NCI-H226 (cell line): ENCODE data around the gene ABCC5.
"Not testable (repeated sequence)": the region's sequence is repeated elsewhere in the genome, so short reads cannot be mapped to it uniquely, and the experiment has no call there.

Experiments
- DNase-seq: peaks from one replicate; pipeline ENCODE4 v3.0.0-alpha.2; 2015

ABCC5 gene

DNA sequence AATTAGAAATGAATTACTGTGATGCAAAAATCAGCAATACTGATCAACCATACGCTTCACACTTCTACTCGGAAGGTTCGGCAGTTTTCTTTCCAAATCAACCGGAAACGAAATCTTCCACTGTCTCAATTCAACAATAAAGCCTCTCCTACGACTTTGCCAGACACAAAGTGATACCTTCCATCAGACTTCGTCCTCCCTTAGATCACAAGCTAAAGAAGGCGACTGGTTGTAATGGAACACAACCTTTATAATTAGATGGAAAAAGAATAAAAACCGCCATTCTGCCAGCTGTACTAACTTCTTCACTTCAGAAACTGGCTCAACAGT is 133.6 kb downstream of the ABCC5 start:
- DNase-seq: no peak

DNA sequence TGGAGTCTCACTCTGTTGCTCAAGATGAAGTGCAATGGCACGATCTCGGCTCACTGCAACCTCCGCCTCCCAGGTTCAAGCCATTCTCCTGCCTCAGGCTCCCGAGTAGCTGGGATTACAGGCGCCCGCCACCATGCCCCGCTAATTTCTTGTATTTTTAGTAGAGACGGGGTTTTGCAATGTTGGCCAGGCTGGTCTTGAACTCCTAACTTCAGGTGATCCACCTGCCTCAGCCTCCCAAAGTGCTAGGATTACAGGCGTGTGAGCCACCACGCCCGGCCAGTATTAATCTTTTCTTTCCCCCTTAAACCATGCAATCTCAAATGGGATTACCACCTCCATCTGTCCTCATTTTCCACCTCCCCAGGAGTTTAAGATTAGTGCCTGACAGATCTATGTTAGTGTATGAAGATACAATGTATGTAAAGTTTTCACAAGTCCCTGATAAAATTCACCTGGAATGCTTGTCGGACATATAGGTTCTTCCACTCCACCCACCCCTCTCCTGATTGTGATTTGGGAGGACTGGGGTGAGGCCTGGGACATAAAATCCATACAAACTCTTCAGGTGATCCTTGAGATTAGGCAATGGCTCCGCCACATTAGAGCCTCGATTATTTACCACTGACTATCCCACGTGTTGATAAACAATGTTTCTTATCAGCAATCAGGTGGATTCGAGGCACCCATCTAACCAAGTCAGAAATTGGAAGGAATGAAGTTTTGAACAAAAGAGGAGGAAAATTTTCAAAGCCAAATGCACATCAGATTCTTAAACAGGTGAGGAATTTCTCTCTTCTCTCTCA is 134.2 kb downstream of the ABCC5 start:
- no peak for DNase-seq

DNA sequence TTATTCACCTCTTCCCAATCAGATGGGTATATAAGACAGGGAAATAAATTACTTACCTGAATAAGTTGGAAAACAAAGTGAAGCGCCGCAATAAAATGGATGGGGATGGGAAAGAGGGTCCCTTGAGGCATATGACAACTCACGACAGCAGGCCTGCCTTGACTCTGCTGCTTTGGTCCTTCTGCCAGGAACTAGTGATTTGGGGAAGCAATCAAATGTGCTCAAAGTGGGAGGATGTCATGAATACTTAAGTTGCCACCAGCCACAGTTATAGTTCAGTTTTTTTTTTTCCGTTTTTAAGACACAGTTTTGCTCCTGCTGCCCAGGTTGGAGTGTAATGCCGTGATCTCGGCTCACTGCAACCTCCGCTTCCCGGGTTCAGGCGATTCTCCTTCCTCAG is 137.6 kb downstream of the ABCC5 start:
- DNase-seq: no peak

DNA sequence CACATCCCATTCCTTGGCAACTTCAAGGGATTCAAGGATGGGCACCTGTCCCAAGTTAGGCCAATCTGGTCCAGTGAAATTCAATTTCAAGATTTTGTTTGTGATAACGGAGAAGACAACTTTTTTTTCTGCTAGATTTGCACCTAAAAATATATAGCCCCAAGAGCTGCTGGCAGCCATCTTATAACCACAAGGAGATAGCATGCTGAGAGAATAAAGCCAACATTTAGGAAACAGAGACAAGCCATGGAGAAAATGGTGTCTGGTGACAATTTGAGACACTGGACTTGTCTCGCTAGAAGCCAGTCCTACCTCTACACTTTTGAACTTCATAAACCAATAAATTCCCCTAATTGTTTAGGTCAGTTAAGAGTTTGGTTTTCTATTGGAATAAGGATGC is 138.4 kb downstream of the ABCC5 start:
- no peak for DNase-seq

DNA sequence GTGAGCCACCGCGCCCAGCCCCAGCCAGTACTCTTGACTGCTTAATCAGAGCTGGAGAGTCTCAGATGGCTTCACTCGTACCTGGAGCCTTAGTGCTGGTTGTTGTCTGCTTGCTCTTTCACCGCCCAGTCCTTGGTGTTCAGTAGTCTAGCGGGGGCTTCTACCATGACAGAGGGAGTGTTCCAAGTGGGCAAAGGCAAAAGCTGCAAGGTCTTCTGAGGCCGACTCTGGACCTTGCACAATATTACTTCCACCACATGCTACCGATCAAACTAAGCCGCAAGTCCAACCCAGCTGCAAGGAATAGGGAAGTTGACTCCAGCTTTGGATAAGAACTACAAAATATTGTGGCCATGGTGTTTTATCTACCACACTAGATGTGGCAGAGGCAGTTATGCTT is 139.6 kb downstream of the ABCC5 start:
- no peak for DNase-seq

DNA sequence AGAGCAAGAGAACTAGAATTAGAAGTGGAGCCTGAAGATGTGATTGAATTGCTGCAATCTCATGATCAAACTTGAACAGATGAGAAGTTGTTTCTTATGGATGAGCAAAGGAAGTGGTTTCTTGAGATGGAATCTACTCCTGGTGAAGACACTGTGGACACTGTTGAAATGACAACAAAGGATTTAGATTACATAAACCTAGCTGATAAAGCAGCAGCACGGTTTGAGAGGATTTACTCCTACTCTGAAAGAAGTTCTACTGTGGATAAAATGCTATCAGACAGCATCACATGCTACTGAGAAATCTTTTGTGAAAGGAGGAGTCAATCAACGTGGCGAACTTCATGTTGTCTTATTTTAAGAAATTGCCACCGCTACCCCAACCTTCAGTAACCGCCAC is 140.5 kb downstream of the ABCC5 start:
- DNase-seq: not testable (repeated sequence)

DNA sequence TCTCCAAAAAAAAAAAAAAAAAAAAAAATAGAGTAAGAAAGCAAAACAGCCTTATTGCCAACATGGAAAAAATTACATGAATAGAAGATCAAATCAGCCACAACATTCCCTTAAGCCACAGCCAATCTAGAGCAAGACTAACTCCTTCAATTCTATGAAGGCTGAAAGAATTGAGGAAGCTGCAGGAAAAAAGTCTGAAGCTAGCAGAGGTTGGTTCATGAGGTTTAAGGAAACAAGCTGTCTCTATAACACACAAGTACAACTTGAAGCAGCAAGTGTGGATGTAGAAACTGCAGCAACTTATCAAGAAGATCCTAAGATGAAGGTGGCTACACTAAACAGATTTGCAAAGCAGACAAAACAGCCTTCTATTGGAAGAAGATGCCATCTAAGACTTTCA is 142.3 kb downstream of the ABCC5 start:
- DNase-seq: no peak

DNA sequence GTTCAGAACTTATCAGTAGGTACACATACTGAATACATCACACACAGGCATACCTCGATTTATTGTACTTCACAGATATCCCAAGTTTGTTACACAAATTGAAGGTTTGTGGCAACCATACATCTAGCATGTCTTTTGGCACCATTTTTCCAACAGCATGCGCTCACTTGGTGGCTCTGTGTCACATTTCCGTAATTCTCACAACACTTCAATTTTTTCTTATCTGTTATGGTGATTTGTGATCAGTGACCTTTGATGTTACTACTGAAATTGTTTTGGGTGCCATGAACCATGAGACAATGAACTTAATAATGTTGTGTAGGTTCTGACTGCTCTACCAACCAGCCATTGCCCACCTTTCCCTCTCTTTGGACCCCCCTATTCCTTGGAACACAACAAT is 143.8 kb downstream of the ABCC5 start:
- DNase-seq: no peak

DNA sequence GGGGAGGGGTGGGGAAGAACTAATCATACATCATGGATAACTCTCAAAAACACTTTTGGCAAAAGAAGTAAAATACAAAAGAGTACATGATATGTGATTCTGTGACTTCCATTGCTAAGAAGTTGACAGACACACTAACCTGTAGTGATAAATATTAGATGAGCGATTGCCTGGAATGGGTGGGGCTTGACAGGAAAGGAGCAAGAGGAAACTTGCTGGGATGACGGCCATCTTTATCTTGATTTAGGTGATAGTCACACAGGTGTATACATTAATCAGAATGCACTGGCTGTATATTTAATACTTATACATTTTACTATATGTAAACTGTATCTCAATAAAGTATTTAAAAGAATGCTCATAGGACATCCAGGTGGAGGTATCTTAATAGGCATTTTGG is 146.1 kb downstream of the ABCC5 start:
- DNase-seq: no peak

DNA sequence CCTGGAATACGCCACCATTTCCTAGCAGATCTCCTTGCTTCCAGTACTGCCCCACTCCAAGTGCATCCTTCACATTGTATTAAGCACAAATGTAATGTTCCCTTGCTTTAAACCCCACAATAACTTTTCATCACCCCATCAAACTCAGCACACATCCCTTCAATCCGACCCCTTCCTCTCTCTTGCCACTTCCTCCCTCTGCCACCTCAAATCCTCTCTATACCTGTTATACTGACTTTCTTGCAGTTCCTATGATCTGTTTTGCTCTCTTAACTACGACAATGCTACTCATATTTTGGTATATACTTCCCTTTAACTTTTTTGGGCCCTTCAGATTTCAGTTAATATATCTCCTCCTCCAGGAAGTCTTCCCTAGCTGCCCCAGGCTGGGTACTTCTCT is 147.1 kb downstream of the ABCC5 start:
- DNase-seq: no peak
